ENCODE measurements around the gene OGFOD3.

Gene OGFOD3

DNA sequence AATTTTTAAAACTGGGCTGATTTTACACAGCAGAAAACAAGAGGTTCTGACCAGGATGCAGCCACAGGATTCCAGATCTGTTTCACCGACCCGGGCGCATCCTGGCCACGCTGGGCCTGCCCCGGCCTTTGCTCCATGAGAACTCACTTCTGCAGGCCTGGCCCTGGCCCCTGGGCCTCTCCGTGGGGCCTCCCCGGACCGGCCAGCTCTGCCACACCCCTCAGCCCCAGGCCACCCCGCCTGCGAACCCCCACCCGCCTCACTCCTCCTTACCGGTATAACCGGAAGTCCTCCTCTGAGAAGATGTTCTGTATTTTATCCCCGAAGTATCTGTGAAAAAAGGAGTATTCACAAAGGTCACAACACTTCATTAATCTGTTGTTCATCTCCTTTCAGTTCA, 13.3 kb downstream of the OGFOD3 start:
- no peak for DNase-seq (ENCODE audit: low read depth)
- H3K4me3 ChIP-seq (ENCODE audit: control insufficient read depth, low read depth, low read length): no peak overlapping the region
- TF ChIP-seq, protein P1, sequence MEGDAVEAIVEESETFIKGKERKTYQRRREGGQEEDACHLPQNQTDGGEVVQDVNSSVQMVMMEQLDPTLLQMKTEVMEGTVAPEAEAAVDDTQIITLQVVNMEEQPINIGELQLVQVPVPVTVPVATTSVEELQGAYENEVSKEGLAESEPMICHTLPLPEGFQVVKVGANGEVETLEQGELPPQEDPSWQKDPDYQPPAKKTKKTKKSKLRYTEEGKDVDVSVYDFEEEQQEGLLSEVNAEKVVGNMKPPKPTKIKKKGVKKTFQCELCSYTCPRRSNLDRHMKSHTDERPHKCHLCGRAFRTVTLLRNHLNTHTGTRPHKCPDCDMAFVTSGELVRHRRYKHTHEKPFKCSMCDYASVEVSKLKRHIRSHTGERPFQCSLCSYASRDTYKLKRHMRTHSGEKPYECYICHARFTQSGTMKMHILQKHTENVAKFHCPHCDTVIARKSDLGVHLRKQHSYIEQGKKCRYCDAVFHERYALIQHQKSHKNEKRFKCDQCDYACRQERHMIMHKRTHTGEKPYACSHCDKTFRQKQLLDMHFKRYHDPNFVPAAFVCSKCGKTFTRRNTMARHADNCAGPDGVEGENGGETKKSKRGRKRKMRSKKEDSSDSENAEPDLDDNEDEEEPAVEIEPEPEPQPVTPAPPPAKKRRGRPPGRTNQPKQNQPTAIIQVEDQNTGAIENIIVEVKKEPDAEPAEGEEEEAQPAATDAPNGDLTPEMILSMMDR (conservative IDR thresholded peaks at IDR 0.05; ENCODE audit: control insufficient read depth, insufficient read depth, low read depth, low read length): no peak

DNA sequence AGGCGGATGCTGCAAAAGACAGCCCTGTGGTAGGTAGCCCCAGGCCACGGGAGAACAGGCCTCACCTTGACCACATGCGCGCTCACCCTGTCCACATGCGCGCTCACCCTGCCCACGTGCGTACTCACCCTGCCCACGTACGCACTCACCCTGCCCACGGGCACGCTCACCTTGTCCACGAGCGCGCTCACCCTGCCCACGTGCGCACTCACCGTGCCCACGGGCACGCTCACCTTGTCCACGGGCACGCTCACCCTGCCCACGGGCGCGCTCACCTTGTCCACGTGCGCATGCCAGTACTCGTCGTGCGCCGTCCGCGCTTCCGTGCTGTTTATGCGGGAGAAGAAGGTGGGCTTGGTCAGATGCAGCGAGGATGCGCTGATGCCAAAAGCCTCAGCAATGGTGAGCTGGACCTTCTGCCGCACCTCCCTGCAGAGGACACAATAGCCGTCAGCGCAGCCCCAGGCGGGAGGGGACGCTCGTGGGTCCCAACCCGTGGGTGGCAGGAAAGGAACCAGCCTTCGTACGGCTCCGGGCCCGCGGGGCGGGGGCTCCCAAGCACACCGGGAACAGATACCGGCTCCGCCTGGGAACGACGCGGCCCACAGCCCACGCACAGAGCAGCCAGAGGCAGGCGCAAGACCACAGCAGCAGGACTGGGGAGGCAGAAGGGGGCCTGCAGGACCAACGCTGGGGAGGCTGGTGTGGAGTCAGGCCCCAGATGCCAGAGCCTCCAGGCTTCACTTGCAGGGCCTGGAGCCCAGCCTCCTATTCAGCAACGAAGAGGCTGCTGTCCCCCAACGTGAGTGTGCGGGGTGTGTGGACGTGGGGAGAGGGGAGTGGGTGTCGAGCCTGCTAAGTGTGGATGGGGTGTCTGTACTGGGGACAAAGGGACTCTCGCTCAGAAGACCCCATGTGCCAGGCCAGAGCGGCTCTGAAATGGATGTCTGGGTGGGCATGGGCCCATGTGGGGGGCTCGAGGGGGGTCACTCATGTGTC, 14.4 kb downstream of the OGFOD3 start:
- no peak for DNase-seq (ENCODE audit: low read depth)
- H3K4me3 ChIP-seq (ENCODE audit: control insufficient read depth, low read depth, low read length): no peak overlapping the region
- TF ChIP-seq, protein P1 (conservative IDR thresholded peaks at IDR 0.05; ENCODE audit: control insufficient read depth, insufficient read depth, low read depth, low read length): no peak

DNA sequence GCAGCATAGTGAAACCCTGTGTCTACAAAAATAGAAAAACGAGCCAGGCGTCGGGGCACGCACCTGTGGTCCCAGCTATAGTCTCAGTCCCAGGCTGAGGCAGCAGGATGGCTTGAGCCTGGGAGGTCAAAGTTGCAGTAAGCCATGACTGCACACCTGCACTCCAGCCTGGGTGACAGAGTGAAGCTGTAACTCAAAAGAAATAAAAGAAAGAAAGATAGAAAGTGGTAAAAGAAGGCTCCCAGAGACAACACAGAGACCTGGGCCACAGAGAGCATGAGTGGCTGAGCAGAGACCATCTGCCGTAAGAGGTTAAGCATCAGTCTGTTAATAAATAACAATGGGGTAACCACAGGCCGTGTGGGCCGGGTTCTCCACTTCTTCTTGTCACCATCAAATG, 15.5 kb downstream of the OGFOD3 start:
- no peak overlapping the region for H3K4me3 ChIP-seq (ENCODE audit: control insufficient read depth, low read depth, low read length)
- TF ChIP-seq, protein P1 (conservative IDR thresholded peaks at IDR 0.05; ENCODE audit: control insufficient read depth, insufficient read depth, low read depth, low read length): no peak
- DNase-seq (ENCODE audit: low read depth): no peak

DNA sequence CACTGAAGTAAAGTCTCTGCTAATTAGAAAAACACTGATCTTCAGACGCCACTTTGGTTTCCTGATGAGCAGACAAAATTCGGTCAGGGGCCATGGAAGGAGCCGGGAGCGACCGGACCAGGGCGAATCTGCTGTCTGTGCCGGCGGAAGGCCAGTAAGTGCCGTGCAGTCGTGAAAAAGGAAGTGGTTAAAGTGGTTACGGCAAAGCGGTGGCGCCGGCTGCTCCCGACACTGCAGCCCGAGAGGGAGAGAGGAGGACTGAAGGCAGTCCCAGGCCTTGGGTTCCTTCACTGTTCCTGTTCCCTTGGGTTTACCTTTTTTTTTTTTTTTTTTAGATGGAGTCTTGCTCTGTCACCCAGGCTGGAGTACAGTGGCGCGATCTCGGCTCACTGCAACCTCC, 17.6 kb downstream of the OGFOD3 start:
- DNase-seq (ENCODE audit: low read depth): no peak
- TF ChIP-seq, protein P1 (conservative IDR thresholded peaks at IDR 0.05; ENCODE audit: control insufficient read depth, insufficient read depth, low read depth, low read length): no peak
- H3K4me3 ChIP-seq (ENCODE audit: control insufficient read depth, low read depth, low read length): no peak overlapping the region

DNA sequence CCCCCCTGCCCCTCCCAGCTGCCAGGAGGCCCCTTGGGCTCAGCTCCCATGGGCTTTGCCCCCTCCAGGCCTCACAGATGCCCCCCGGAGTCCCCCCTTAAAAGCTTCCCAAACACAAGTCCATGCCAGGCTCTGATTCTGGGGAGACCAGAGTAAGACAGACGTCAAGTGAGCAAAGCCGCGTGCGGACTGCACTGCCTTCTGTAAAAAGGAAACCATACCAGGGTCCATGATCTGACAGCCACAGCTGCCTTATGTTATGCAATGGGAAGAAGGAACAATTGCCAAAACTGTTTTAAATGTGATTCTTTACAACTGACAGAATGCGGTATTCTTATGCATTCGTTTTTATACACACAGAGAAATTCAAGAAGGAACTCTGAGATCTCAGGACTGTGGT, 18.2 kb downstream of the OGFOD3 start:
- peak; percentile 33 for DNase-seq (ENCODE audit: low read depth)
- no peak overlapping the region for H3K4me3 ChIP-seq (ENCODE audit: control insufficient read depth, low read depth, low read length)
- TF ChIP-seq, protein P1 (conservative IDR thresholded peaks at IDR 0.05; ENCODE audit: control insufficient read depth, insufficient read depth, low read depth, low read length): no peak

DNA sequence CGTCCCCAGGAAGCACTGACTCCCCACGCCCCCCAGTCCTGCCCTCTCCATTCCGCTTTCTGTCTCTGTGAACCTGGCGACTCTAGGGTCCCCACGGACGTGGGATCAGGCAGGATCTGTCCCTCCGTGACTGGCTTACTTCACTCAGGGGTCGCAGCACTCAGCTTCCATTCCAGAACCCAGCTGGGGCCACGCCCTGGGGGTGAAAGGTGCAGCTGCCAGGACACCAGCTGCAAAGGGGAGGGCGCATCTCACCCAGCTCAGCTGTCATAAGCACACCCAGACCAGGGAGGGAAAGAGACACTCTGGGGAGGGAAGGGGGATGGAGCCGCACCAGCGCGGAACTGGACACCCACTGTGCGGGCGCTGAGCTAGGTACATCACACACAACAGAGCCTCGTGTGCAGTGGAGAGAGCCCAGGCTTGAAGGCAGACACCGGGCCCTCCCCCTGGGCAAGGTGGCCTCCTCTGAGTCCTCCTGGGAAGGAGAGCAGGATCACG, 18.7 kb downstream of the OGFOD3 start:
- DNase-seq (ENCODE audit: low read depth): peak; percentile 66
- TF ChIP-seq, protein P1 (conservative IDR thresholded peaks at IDR 0.05; ENCODE audit: control insufficient read depth, insufficient read depth, low read depth, low read length): no peak
- H3K4me3 ChIP-seq (ENCODE audit: control insufficient read depth, low read depth, low read length): no peak overlapping the region
